GM21515 (cell line): ENCODE measurements around the gene ASB7.
"Not testable (repeated sequence)": the region's sequence is repeated elsewhere in the genome, so short reads cannot be mapped to it uniquely, and the experiment has no call there.

Experiments
- ATAC-seq: cut with Tn5 transposase; IDR thresholded peaks from one replicate; pipeline ENCODE4 v1.9.1; 2021; ENCODE audit not compliant: unreplicated experiment

Gene ASB7

DNA sequence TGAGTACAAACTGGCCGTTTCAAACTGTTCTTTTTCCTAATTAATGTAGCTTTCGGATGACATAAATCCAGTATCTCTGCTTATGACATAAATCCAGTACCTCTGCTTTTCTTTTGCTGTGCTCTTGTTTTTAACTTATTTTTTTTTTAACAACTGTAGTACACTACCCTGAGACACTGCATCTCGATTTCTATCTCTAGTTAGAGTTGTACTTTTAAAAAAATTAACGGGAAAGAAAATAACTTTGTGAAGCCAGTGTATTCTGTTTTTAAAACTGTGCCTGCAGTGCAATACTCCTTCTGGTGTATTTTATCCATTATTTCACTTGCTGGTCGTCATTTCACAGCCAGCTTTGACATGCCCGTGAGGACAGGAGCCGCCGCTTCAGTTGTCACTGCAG, 46.6 kb downstream of the ASB7 start:
- ATAC-seq: no peak

GRCh38 chr15:100650685-100651084, 48.3 kb downstream of the ASB7 start:
- ATAC-seq: no peak

DNA sequence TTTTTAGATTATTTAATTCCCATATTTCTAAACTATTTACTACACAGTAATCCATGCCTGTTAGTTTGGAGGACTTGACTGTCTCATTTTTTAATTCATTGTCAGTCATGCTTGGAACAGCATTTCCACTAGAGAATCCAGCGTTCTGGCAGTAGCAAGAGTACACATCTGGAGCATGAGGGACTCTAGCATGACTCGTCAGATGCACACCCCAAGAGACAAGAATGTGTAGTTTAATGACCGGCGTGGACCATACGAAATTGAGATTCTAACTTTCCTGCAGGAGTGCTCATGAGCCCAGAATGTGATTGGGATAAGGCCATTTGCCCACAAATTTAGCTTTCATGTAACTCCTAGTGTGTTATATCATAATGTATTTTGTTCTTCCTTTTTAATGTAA, 48.9 kb downstream of the ASB7 start:
- ATAC-seq: no peak

DNA sequence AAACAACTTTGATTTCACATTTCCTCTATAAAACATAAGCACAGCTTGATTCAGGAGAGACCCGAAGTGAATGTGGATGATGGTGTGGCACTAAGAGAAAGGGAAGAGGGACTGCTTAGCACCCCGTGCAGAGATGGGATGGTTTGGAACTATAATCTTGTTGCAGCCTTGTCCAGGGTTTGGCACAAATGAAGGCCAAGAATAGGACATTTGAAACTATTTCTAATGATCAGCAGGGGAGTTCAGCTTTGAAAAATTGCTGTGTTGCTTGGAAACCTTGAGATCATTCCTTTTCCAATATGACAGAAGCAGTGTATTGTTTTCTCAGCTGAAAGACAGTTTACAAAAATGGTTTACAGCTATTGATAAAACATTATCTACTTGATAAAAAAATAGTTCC, 49.7 kb downstream of the ASB7 start:
- ATAC-seq: no peak

- no peak for ATAC-seq
These were observed 51.2 kb downstream of the ASB7 start for GRCh38 chr15:100653608-100654007.

DNA sequence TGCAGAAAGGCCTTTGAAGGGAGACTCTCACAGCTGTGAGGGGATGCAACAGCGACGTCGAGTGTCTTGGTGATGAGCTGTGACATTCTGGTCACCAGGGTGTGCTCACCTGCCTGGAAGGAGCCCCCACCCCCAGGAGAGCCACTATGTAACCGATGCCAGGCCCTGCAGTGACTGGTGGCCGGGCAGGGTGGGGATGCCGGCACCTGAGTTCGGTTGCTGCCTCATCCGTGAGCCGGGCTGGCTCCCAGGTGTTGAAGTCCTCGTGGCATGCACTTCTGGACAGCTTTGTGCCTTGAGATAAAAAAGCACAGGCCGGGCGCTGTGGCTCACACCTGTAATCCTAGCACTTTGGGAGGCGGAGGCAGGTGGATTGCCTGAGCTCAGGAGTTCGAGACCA, 56.5 kb downstream of the ASB7 start:
- no peak for ATAC-seq

DNA sequence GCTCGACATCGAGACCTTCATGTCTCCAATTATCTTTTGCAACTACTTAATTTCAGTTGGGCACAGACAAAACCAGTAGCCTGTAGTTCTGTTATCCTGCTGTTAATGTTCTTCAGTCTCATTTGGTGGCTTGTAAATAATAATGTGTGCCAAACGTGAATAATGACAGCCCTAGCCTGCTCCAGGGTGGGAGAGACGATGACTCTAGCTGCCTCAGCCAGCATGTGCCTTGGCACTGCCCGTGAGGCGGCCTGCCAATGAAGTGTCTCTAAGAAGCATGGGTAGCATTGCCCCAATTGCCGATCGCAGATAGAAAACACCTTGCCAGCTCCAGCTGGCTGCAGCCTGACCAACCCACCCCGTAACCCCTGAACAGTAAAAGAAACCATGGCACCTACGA, 58.8 kb downstream of the ASB7 start:
- no peak for ATAC-seq

DNA sequence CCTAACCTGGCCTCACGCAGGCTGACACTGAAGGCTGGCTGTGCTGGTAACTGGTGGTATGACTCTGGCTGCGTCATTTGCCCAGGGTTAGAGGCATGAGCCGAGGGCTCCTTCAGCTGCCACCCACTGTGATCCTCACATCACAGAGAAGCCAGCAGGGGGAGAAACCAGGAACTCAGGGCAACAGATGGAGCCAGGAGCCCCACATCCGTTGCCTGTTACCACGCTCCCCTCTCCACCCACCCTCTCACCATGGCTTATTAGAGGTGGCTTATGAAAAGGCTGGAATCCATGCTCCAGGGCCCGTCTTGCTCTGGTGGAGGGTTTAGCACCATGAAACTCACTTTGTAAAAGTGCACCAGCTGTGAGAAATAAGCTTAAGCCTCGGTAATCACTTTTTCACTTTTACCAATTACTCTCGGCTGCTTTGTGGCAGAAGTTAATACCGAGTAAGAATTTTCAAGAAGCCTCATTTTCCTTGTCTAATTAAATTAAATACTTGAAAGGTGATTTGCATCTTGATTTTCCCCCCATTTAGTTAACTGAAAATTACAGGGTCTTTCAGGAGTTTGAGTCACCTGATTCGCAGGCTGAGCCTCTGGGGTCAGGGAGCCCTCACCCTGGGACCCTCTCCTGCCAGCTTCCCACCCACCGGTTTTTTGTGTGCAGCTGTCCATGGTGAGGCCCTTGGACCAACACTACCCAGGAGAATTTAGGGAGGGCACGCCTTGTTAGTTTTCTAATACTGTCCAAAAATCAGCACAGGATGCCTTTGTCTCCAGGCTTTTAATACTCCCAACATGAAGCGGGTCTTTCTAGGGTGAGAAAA, 60.9 kb downstream of the ASB7 start:
- ATAC-seq: no peak

- ATAC-seq: no peak
These were observed 61.5 kb downstream of the ASB7 start for GRCh38 chr15:100663915-100664281.

DNA sequence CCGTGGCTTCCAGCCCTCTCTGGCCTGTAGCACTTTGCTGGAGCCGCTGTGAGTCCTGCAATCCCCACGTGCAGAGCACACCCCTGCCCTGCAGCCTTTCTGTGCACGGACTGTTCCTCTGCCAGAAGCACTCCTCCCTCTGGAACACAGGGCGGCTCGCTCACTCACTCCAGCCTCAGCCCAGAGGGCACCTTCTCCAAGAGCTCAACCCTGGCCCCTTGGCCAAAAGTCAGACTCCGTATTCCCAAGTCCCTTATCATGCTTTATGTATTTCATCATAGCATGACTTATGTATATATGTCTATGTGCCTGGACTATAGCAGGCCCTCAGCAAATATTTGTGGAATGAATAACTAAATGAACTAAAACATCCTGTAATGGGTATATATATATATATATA, 63.2 kb downstream of the ASB7 start:
- no peak for ATAC-seq

- no peak for ATAC-seq
These were observed 65.3 kb downstream of the ASB7 start for GRCh38 chr15:100667405-100668347.

GRCh38 chr15:100668348-100668745, 66.0 kb downstream of the ASB7 start:
- ATAC-seq: no peak

DNA sequence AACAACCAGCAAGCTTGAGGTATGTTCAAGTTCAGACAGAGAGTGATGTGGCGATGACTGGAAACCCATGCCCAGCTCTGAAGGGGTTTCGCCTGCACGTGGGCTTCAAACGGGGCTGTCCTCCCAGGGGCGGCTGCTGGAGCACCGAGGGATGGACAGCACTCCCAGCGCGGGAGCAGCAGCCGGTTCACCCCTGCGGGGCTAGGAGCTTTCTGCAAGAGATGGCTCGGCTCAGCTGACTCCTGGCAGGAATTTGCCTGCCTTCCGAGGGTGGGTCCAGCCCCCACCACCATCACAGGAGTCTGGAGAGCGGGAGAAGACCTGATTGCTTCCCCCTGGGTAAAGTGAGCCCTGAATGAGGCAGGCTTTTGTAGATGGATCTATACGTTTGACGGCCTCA, 66.9 kb downstream of the ASB7 start:
- no peak for ATAC-seq

GRCh38 chr15:100670505-100671021, 68.2 kb downstream of the ASB7 start:
- no peak for ATAC-seq

DNA sequence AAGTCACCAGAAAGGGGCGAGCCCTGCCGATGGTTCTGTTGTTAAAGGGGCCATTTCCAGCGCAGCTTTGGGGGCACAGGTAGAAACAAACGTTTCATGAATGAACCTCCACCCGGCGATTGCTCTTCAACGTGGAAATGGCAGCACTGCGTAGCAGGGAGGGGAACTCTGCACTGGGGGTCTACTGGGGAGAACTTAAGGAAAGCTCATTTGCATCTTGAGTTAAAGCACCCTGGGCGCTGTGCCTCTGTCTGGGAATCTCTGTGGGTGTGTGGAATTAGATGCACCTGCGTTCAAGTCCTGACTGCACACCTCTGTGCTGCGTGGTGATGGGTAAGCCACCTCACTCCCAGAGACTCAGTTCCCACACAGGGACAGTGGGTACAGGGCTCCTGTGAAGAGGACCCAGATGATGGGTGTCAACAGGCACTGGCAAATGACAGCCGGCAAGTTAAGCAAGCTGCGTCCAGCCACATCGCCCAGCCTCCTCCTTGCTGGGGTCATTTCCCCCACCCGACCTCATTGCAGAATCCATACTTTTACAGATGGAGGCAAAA, 68.8 kb downstream of the ASB7 start:
- no peak for ATAC-seq

DNA sequence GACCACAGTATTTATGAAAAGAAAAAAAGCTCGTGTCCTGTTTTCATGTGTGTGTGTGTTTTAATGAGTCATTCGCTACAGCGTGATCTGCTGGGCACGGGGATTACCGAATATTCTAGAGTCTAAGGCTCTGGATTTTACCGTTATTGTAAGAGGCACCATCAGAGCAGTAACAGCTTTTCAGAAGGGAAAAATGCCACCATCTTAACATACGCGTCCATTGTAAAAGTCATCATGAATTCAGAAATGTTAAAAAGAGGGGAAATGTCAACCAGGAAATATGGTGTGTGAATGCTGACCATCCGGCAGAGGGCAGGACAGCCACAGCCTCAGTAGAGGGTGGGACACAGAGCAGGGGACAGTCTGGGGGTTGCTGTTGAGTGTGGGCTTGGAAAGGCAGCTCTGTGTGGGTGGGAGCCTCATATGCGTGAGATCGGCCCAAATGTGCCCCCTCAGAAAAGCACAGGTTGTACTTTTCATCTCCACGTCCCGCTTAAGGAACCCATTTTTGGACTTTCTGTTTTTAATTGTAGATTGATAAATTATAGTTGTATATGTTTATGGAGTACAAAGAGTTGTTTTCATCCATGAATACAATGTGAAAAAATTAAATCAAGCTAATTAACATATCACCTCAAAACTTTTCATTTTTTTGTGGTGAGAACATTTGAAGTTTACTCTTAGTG, 69.6 kb downstream of the ASB7 start:
- ATAC-seq: no peak

- ATAC-seq: no peak
These were observed 70.6 kb downstream of the ASB7 start for GRCh38 chr15:100672959-100673358.

GRCh38 chr15:100679151-100679550, 76.8 kb downstream of the ASB7 start:
- ATAC-seq: not testable (repeated sequence)

- ATAC-seq: no peak
These were observed 78.3 kb downstream of the ASB7 start for GRCh38 chr15:100680726-100681125.

- no peak for ATAC-seq
These were observed 79.0 kb downstream of the ASB7 start for GRCh38 chr15:100681335-100681746.

- ATAC-seq: no peak
These were observed 80.1 kb downstream of the ASB7 start for GRCh38 chr15:100682468-100682867.
